ENCODE measurements around the gene MAD2L2. TPM values are rescaled to one million over a fixed set of nuclear protein-coding genes. Genes with fewer than 3 reads are reported as not detected.

The MAD2L2 gene
- total RNA-seq, 1 donor from 2014 or later, result 30.1 TPM

GRCh38 chr1:11703357-11704193 lies 22.6 kb upstream of the MAD2L2 start:
- no peaks in the 10 kb centered on the region for H3K9me3 Mint-ChIP-seq (ENCODE audit: unreplicated experiment)
- no peak overlapping the region for H3K27ac ChIP-seq (ENCODE audit: low read depth, low read length)
- FAIRE-seq, result no peak

GRCh38 chr1:11701981-11702803 lies 21.2 kb upstream of the MAD2L2 start:
- peaks cover 31% of the 10 kb centered on the region for H4K20me1 ChIP-seq (ENCODE audit: insufficient read depth, low read length)
- TF ChIP-seq EZH2 (IDR thresholded peaks at IDR 0.05; ENCODE audit: insufficient read depth, low read length) (no peak), CTCF (IDR thresholded peaks at IDR 0.05; ENCODE audit: insufficient read depth, low read depth, low read length) (no peak)
- H3K36me3 Mint-ChIP-seq (ENCODE audit: low read depth, unreplicated experiment), result no peaks in the 10 kb centered on the region
- FAIRE-seq (no peak), DNase-seq (ENCODE audit: low read depth) (no peak)
- H3K27me3 ChIP-seq (ENCODE audit: insufficient read depth, low read length), result peaks cover 31% of the 10 kb centered on the region
- peak overlapping the region; percentile 32 for H3K9ac ChIP-seq (ENCODE audit: low read length)
- no peaks in the 10 kb centered on the region for H3K79me2 ChIP-seq (ENCODE audit: insufficient read depth, low read length)
- H3K9me3 Mint-ChIP-seq (ENCODE audit: unreplicated experiment), result no peaks in the 10 kb centered on the region
- peak overlapping the region; percentile 43 for H2AFZ ChIP-seq (ENCODE audit: low read depth, low read length)
- peak overlapping the region; percentile 75 for H3K4me2 ChIP-seq (ENCODE audit: low read length)
- no peak overlapping the region for H3K27ac ChIP-seq (ENCODE audit: low read depth, low read length)
- H3K4me1 ChIP-seq (ENCODE audit: insufficient read depth, low read length), result peaks cover 10% of the 10 kb centered on the region
- H3K4me3 Mint-ChIP-seq (ENCODE audit: unreplicated experiment), result no peak overlapping the region
- no peaks in the 10 kb centered on the region for H3K36me3 ChIP-seq (ENCODE audit: insufficient read depth, low read length)
- no peaks in the 10 kb centered on the region for H3K4me1 Mint-ChIP-seq (ENCODE audit: low read depth, unreplicated experiment)
- H3K27me3 Mint-ChIP-seq (ENCODE audit: low read depth, unreplicated experiment), result peaks cover 50% of the 10 kb centered on the region
- H3K9me3 ChIP-seq (ENCODE audit: insufficient read depth, low read depth, low read length), result no peaks in the 10 kb centered on the region
- H3K27ac Mint-ChIP-seq (ENCODE audit: unreplicated experiment), result no peak overlapping the region
- H3K4me3 ChIP-seq (ENCODE audit: insufficient read depth, low read depth, low read length), result no peak overlapping the region

More at GRCh38 chr1:11703357-11704193, 22.6 kb upstream of the MAD2L2 start:
- Histone ChIP-seq H2AFZ (ENCODE audit: low read depth, low read length) (no peak overlapping the region), H3K9ac (ENCODE audit: low read length) (no peak overlapping the region), H3K27me3 (ENCODE audit: insufficient read depth, low read length) (peaks cover 30% of the 10 kb centered on the region), H3K4me2 (ENCODE audit: low read length) (no peak overlapping the region), H3K9me3 (ENCODE audit: insufficient read depth, low read depth, low read length) (no peaks in the 10 kb centered on the region), H4K20me1 (ENCODE audit: insufficient read depth, low read length) (peaks cover 31% of the 10 kb centered on the region), H3K4me1 (ENCODE audit: insufficient read depth, low read length) (peaks cover 10% of the 10 kb centered on the region), H3K4me3 (ENCODE audit: insufficient read depth, low read depth, low read length) (no peak overlapping the region), H3K36me3 (ENCODE audit: insufficient read depth, low read length) (no peaks in the 10 kb centered on the region), H3K79me2 (ENCODE audit: insufficient read depth, low read length) (no peaks in the 10 kb centered on the region)
- H3K4me1 Mint-ChIP-seq (ENCODE audit: low read depth, unreplicated experiment), result no peaks in the 10 kb centered on the region
- no peak for DNase-seq (ENCODE audit: low read depth)
- no peak overlapping the region for H3K27ac Mint-ChIP-seq (ENCODE audit: unreplicated experiment)
- H3K36me3 Mint-ChIP-seq (ENCODE audit: low read depth, unreplicated experiment), result no peaks in the 10 kb centered on the region
- TF ChIP-seq EZH2 (IDR thresholded peaks at IDR 0.05; ENCODE audit: insufficient read depth, low read length) (no peak), CTCF (IDR thresholded peaks at IDR 0.05; ENCODE audit: insufficient read depth, low read depth, low read length) (no peak)
- no peak overlapping the region for H3K4me3 Mint-ChIP-seq (ENCODE audit: unreplicated experiment)
- H3K27me3 Mint-ChIP-seq (ENCODE audit: low read depth, unreplicated experiment), result peaks cover 49% of the 10 kb centered on the region
